Lower lobe of right lung (tissue), 2 donors: Measurements from ENCODE around the gene HINFP. TPM values are rescaled to one million over a fixed set of nuclear protein-coding genes. Genes with fewer than 3 reads are reported as not detected.
A peak's percentile ranks its signal among the peaks of the same experiment; 100 is the strongest.

Source experiments
- ATAC-seq, 2 donors: fragments of 200-7000 bp; cut with Tn5 transposase; one replicate each; pipeline ENCODE4 v1.9.1; 2020 to 2022; ENCODE audit warnings: mild to moderate bottlenecking in 2 of 2, moderate library complexity in 2 of 2
- DNase-seq: peaks from one replicate; pipeline ENCODE4 v3.0.0-alpha.2; 2020
- H3K27ac ChIP-seq: fragments of 200-600 bp; one replicate; pipeline ENCODE4 v1.8.0; 2022
- H3K27me3 ChIP-seq: fragments of 200-600 bp; one replicate; pipeline ENCODE4 v1.8.0; 2022; ENCODE audit warnings: low read depth
- H3K36me3 ChIP-seq: fragments of 200-600 bp; one replicate; pipeline ENCODE4 v1.8.0; 2022; ENCODE audit warnings: mild to moderate bottlenecking
- H3K4me1 ChIP-seq: fragments of 200-600 bp; one replicate; pipeline ENCODE4 v1.8.0; 2022
- H3K4me3 ChIP-seq: fragments of 200-600 bp; one replicate; pipeline ENCODE4 v1.8.0; 2022; ENCODE audit warnings: mild to moderate bottlenecking
- H3K9me3 ChIP-seq: fragments of 200-600 bp; one replicate; pipeline ENCODE4 v1.8.0; 2022
- intact Hi-C: fragments of 100-400 bp; cut with DNase I; formaldehyde crosslinking; loops from one replicate; pipeline ENCODE4 v1.11.0; 2022
- total RNA-seq: library from RNA; stranded (reverse); fragmentation: NEBNext Ultra II Directional; extraction: Animal tissue kit (Norgen Biotek cat#: 25700); gene quantifications from one replicate; pipeline ENCODE4 v1.2.1, GENCODE V29; 2021
- TF ChIP-seq, protein P1 (sequence below): fragments of 200-600 bp; IDR thresholded peaks from one replicate; pipeline ENCODE4 v1.8.0; 2022; ENCODE audit warnings: antibody characterized with exemption, mild to moderate bottlenecking
- donor health status: DM: no; HTN: yes; CAD: no; lungs with severe emphysema.

The HINFP gene
- total RNA-seq, 1 donor from 2014 or later = 31.0 TPM

- ATAC-seq = no peak
- H3K27me3 ChIP-seq = peaks cover 18% of the 10 kb centered on the region
These were observed 32.8 kb downstream of the HINFP start for GRCh38 chr11:119154178-119154577.

GRCh38 chr11:119155733-119156492 lies 34.5 kb downstream of the HINFP start:
- DNase-seq (no peak), ATAC-seq (peak in 1 of 2 donors; percentile 23)
- H3K4me3 ChIP-seq = no peak overlapping the region
- H3K27me3 ChIP-seq = peaks cover 2% of the 10 kb centered on the region
- H3K9me3 ChIP-seq = no peaks in the 10 kb centered on the region
- intact Hi-C loops = no loop called here
- no peak overlapping the region for H3K27ac ChIP-seq
- no peaks in the 10 kb centered on the region for H3K36me3 ChIP-seq
- TF ChIP-seq, protein P1, sequence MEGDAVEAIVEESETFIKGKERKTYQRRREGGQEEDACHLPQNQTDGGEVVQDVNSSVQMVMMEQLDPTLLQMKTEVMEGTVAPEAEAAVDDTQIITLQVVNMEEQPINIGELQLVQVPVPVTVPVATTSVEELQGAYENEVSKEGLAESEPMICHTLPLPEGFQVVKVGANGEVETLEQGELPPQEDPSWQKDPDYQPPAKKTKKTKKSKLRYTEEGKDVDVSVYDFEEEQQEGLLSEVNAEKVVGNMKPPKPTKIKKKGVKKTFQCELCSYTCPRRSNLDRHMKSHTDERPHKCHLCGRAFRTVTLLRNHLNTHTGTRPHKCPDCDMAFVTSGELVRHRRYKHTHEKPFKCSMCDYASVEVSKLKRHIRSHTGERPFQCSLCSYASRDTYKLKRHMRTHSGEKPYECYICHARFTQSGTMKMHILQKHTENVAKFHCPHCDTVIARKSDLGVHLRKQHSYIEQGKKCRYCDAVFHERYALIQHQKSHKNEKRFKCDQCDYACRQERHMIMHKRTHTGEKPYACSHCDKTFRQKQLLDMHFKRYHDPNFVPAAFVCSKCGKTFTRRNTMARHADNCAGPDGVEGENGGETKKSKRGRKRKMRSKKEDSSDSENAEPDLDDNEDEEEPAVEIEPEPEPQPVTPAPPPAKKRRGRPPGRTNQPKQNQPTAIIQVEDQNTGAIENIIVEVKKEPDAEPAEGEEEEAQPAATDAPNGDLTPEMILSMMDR = no peak
- H3K4me1 ChIP-seq = no peaks in the 10 kb centered on the region

More at GRCh38 chr11:119154178-119154577, 32.8 kb downstream of the HINFP start:
- Histone ChIP-seq H3K4me1 (peaks cover 8% of the 10 kb centered on the region), H3K9me3 (no peaks in the 10 kb centered on the region), H3K36me3 (no peaks in the 10 kb centered on the region), H3K27ac (no peak overlapping the region), H3K4me3 (no peak overlapping the region)
- DNase-seq = no peak
- intact Hi-C loops = no loop called here
- TF ChIP-seq, protein P1 = no peak

- ATAC-seq (no peak), DNase-seq (peak; percentile 14)
- intact Hi-C loops = no loop called here
- no peaks in the 10 kb centered on the region for H3K27me3 ChIP-seq
- H3K9me3 ChIP-seq = no peaks in the 10 kb centered on the region
- H3K36me3 ChIP-seq = no peaks in the 10 kb centered on the region
- TF ChIP-seq, protein P1 = no peak
- no peaks in the 10 kb centered on the region for H3K4me1 ChIP-seq
- H3K27ac ChIP-seq = no peak overlapping the region
- H3K4me3 ChIP-seq = no peak overlapping the region
These were observed 35.1 kb downstream of the HINFP start for GRCh38 chr11:119156496-119156895.

DNA sequence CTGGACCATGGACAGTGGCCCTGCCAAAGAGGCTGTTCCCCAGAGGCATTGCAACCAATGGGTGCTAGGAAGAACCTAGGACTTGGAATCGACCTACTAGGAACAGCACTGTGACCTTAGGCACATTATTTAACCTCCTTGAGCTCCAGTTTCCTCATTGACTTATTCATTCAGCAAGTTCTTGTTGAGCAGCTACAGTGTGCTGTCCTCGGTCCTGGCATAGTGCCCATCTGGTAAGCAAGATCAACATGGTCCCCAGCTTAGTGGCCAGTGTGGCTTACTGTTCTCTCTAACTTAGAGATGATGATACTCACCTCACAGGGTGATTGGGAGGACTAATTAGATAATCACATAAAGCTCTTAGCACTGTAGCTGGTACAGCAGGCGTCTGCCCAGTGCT lies 35.7 kb downstream of the HINFP start:
- Histone ChIP-seq H3K27ac (no peak overlapping the region), H3K27me3 (no peaks in the 10 kb centered on the region), H3K4me1 (no peaks in the 10 kb centered on the region), H3K36me3 (no peaks in the 10 kb centered on the region), H3K9me3 (no peaks in the 10 kb centered on the region), H3K4me3 (no peak overlapping the region)
- TF ChIP-seq, protein P1 = no peak
- intact Hi-C loops = no loop called here
- no peak for ATAC-seq
- DNase-seq = peak; percentile 15

- no peak for DNase-seq
- ATAC-seq = no peak
- H3K27ac ChIP-seq = no peak overlapping the region
- no peak overlapping the region for H3K4me3 ChIP-seq
- no peaks in the 10 kb centered on the region for H3K27me3 ChIP-seq
- no peaks in the 10 kb centered on the region for H3K4me1 ChIP-seq
- intact Hi-C loops = no loop called here
- TF ChIP-seq, protein P1 = no peak
- H3K36me3 ChIP-seq = no peaks in the 10 kb centered on the region
- no peaks in the 10 kb centered on the region for H3K9me3 ChIP-seq
These were observed 37.1 kb downstream of the HINFP start for GRCh38 chr11:119158467-119158866.
